Measurements from ENCODE around the gene RPS27A. TPM values are rescaled to one million over a fixed set of nuclear protein-coding genes. Genes with fewer than 3 reads are reported as not detected.
A peak's percentile ranks its signal among the peaks of the same experiment; 100 is the strongest.
"Not testable (repeated sequence)": the region's sequence is repeated elsewhere in the genome, so short reads cannot be mapped to it uniquely, and the experiment has no call there.

RPS27A gene
- polyA plus RNA-seq, 3 donors = 1,597 to 2,241 (median 2,030) TPM

- DNase-seq (ENCODE audit: extremely low read depth in 1 of 11, low read depth in 9 of 11, low spot score in 4 of 11) = no peak
Observed at GRCh38 chr2:55269645-55269990, 37.1 kb downstream of the RPS27A start.

- DNase-seq (ENCODE audit: extremely low read depth in 1 of 11, low read depth in 9 of 11, low spot score in 4 of 11) = not testable (repeated sequence)
Observed at GRCh38 chr2:55274346-55274745, 41.9 kb downstream of the RPS27A start.

GRCh38 chr2:55277310-55277709 is 44.8 kb downstream of the RPS27A start:
- no peak for DNase-seq (ENCODE audit: extremely low read depth in 1 of 11, low read depth in 9 of 11, low spot score in 4 of 11)

GRCh38 chr2:55279214-55279835 is 46.8 kb downstream of the RPS27A start:
- not testable (repeated sequence) for DNase-seq (ENCODE audit: extremely low read depth in 1 of 11, low read depth in 9 of 11, low spot score in 4 of 11)

GRCh38 chr2:55279859-55280424 is 47.5 kb downstream of the RPS27A start:
- not testable (repeated sequence) for DNase-seq (ENCODE audit: extremely low read depth in 1 of 11, low read depth in 9 of 11, low spot score in 4 of 11)

- DNase-seq (ENCODE audit: extremely low read depth in 1 of 11, low read depth in 9 of 11, low spot score in 4 of 11) = not testable (repeated sequence)
Observed at GRCh38 chr2:55280851-55281546, 48.5 kb downstream of the RPS27A start.

GRCh38 chr2:55282110-55282917 is 49.8 kb downstream of the RPS27A start:
- DNase-seq (ENCODE audit: extremely low read depth in 1 of 11, low read depth in 9 of 11, low spot score in 4 of 11) = peak; percentile 55 to 77 (median 66)

- DNase-seq (ENCODE audit: extremely low read depth in 1 of 11, low read depth in 9 of 11, low spot score in 4 of 11) = no peak
Observed at GRCh38 chr2:55283083-55283482, 50.6 kb downstream of the RPS27A start.

Other genes with a start within 250 kb of the RPS27A start
- gene RTN4, start 182.2 kb upstream of the RPS27A start, polyA plus RNA-seq (ENCODE audit: insufficient read length in 3 of 3) = 100 to 1,000 TPM; 316 to 360 (median 352) TPM
- 10 to 100 TPM; 18.4 to 40.3 (median 22.0) TPM for gene CLHC1, start 395 bp upstream of the RPS27A start, polyA plus RNA-seq (ENCODE audit: insufficient read length in 3 of 3)
- gene MTIF2, start 36.5 kb downstream of the RPS27A start, polyA plus RNA-seq (ENCODE audit: insufficient read length in 3 of 3) = 10 to 100 TPM; 38.3 to 50.3 (median 41.6) TPM
- gene CCDC88A, start 187.2 kb downstream of the RPS27A start, polyA plus RNA-seq (ENCODE audit: insufficient read length in 3 of 3) = 10 to 100 TPM; 60.0 to 77.4 (median 67.8) TPM